Upper lobe of left lung (tissue), 4 donors: ENCODE results near the gene PRRC2B.

Experiments
- POLR2A ChIP-seq, 4 donors: fragments of 450-650 bp; IDR thresholded peaks; one replicate each; pipeline ENCODE4 v1.5.1; 2016 to 2017; ENCODE audit warnings: antibody characterized with exemption in 4 of 4, mild to moderate bottlenecking in 2 of 4
- TF ChIP-seq, protein P1 (sequence below), 6 experiments: fragments of 450-650 bp in 4 of 6; fragments of 200-600 bp in 2 of 6; sonication (generic) in 2 of 6; IDR thresholded peaks; one replicate each; pipeline ENCODE4 v1.5.1; 2016 to 2019; ENCODE audit warnings: antibody characterized with exemption in 6 of 6

DNA sequence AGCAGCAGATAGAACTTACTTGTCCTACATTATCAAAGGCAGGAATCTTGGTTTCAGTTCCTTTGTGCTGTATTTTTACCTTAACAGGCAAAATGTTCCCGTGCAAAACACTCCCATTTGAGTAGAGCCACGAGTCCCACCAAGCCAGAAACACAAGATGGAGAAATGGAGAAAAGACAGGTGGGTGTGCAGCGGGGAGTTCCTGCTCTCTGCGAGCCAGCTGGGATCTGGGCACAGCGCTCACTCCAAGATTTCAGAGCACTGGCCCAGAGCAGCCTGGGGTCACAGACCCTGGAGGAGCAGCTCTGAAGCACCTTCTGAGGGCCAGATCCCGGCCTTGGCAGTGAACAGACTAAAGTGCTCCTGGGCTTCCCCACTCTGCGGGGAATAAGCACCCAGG is 134.3 kb downstream of the PRRC2B start:
- TF ChIP-seq, protein P1, sequence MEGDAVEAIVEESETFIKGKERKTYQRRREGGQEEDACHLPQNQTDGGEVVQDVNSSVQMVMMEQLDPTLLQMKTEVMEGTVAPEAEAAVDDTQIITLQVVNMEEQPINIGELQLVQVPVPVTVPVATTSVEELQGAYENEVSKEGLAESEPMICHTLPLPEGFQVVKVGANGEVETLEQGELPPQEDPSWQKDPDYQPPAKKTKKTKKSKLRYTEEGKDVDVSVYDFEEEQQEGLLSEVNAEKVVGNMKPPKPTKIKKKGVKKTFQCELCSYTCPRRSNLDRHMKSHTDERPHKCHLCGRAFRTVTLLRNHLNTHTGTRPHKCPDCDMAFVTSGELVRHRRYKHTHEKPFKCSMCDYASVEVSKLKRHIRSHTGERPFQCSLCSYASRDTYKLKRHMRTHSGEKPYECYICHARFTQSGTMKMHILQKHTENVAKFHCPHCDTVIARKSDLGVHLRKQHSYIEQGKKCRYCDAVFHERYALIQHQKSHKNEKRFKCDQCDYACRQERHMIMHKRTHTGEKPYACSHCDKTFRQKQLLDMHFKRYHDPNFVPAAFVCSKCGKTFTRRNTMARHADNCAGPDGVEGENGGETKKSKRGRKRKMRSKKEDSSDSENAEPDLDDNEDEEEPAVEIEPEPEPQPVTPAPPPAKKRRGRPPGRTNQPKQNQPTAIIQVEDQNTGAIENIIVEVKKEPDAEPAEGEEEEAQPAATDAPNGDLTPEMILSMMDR (IDR thresholded peaks at IDR 0.05): no peak
- TF ChIP-seq POLR2A (IDR thresholded peaks at IDR 0.05): no peak
